Smooth muscle cell (in vitro differentiated cells): Measurements from ENCODE around the gene PDCD11. TPM values are rescaled to one million over a fixed set of nuclear protein-coding genes. Genes with fewer than 3 reads are reported as not detected.
A peak's percentile ranks its signal among the peaks of the same experiment; 100 is the strongest.
"Not testable (repeated sequence)": the region's sequence is repeated elsewhere in the genome, so short reads cannot be mapped to it uniquely, and the experiment has no call there.

Experiments used
- DNase-seq: peaks from one replicate; lab custom pipeline; 2025; ENCODE audit not compliant: unreplicated experiment; lab: John Stamatoyannopoulos, UW
- H2AFZ ChIP-seq: fragments of 200-600 bp; sonication (generic); 2 replicates; pipeline ENCODE4 v1.6.0; 2016; ENCODE audit warnings: antibody characterized with exemption, low read depth, mild to moderate bottlenecking
- H3F3A ChIP-seq: fragments of 200-600 bp; sonication (generic); 2 replicates; pipeline ENCODE4 v1.6.0; 2017; ENCODE audit warnings: antibody characterized with exemption, low read depth
- H3K27ac ChIP-seq: fragments of 200-600 bp; sonication (generic); 2 replicates; pipeline ENCODE4 v1.5.1; 2016; ENCODE audit warnings: low read depth, mild to moderate bottlenecking
- H3K27me3 ChIP-seq: fragments of 200-600 bp; sonication (generic); 2 replicates; pipeline ENCODE4 v1.6.1; 2016; ENCODE audit warnings: low read depth, mild to moderate bottlenecking
- H3K36me3 ChIP-seq: fragments of 200-600 bp; sonication (generic); 2 replicates; pipeline ENCODE4 v1.5.1; 2016; ENCODE audit warnings: low read depth
- H3K4me1 ChIP-seq: fragments of 200-600 bp; sonication (generic); 2 replicates; pipeline ENCODE4 v1.5.1; 2016; ENCODE audit warnings: low read depth
- H3K4me2 ChIP-seq: fragments of 200-600 bp; sonication (generic); 2 replicates; pipeline ENCODE4 v1.6.0; 2016; ENCODE audit warnings: mild to moderate bottlenecking
- H3K4me3 ChIP-seq: fragments of 200-600 bp; sonication (generic); 2 replicates; pipeline ENCODE4 v1.5.1; 2016; ENCODE audit warnings: mild to moderate bottlenecking
- H3K79me2 ChIP-seq: fragments of 200-600 bp; sonication (generic); 2 replicates; pipeline ENCODE4 v1.6.0; 2016; ENCODE audit warnings: low read depth, mild to moderate bottlenecking
- H3K9ac ChIP-seq: fragments of 200-600 bp; sonication (generic); 2 replicates; pipeline ENCODE4 v1.6.0; 2016; ENCODE audit warnings: low read depth
- H3K9me3 ChIP-seq: fragments of 200-600 bp; sonication (generic); replicated peaks from 2 replicates; pipeline ENCODE4 v1.5.1; 2016; ENCODE audit warnings: low read depth
- H4K20me1 ChIP-seq: fragments of 200-600 bp; sonication (generic); 2 replicates; pipeline ENCODE4 v1.6.0; 2016; ENCODE audit warnings: low read depth
- CTCF ChIP-seq: fragments of 200-600 bp; sonication (generic); IDR thresholded peaks from 2 replicates; pipeline ENCODE4 v1.5.1; 2017; ENCODE audit warnings: borderline replicate concordance, mild to moderate bottlenecking, antibody characterized with exemption; ENCODE audit not compliant: insufficient read depth, poor library complexity, severe bottlenecking
- WGBS: methylation state at CpG from one replicate; pipeline ENCODE4 v1.1.7; 2016; ENCODE audit warnings: low lambda C conversion rate; 5-methylcytosine and 5-hydroxymethylcytosine counted together
- polyA plus RNA-seq: library from polyadenylated mRNA; unstranded; fragments of >200 nt; fragmentation: Nextera tagmentation; extraction: Ambion mirVana; gene quantifications from 2 replicates; pipeline ENCODE4 v1.2.1, GENCODE V29; 2016
- total RNA-seq: library from RNA; depleted of rRNA; stranded (reverse); fragments of >200 nt; gene quantifications from 2 replicates; pipeline ENCODE4 v1.2.3, GENCODE V29; 2014

PDCD11 gene
- total and polyA plus RNA-seq, 2 experiments from 2014 or later, result 12.2 to 15.6 TPM

- DNase-seq, result no peak
- Histone ChIP-seq H3K9ac (no peak within 1 kb of the TSS), H3K9me3 (no peaks in the 10 kb centered on the region), H3K4me3 (no peak within 1 kb of the TSS), H3F3A (no peaks in the 10 kb centered on the region), H3K27me3 (no peaks in the 10 kb centered on the region), H3K27ac (no peak within 1 kb of the TSS), H4K20me1 (no peaks in the 10 kb centered on the region), H2AFZ (no peak within 1 kb of the TSS), H3K4me2 (no peak within 1 kb of the TSS), H3K79me2 (no peaks in the 10 kb centered on the region), H3K4me1 (peaks cover 3% of the 10 kb centered on the region), H3K36me3 (no peaks in the 10 kb centered on the region)
- no peak for TF ChIP-seq CTCF
- 41% methylated on average over 6 of the region's 7 CpGs for WGBS
These were observed 82.7 kb downstream of the PDCD11 start, which contains the start of gene CALHM3 for GRCh38 chr10:103479135-103479534. Gene CALHM3, minus strand, starts transcription at chr10:103479240. Its CDS starts 208 bp downstream, at chr10:103479032.

- Histone ChIP-seq H4K20me1 (no peaks in the 10 kb centered on the region), H3K4me1 (peaks cover 3% of the 10 kb centered on the region), H3F3A (no peaks in the 10 kb centered on the region), H3K4me3 (no peak overlapping the region), H3K4me2 (no peak overlapping the region), H3K79me2 (no peaks in the 10 kb centered on the region), H2AFZ (no peak overlapping the region), H3K27ac (no peak overlapping the region), H3K9me3 (no peaks in the 10 kb centered on the region), H3K36me3 (no peaks in the 10 kb centered on the region), H3K27me3 (no peaks in the 10 kb centered on the region), H3K9ac (no peak overlapping the region)
- no peak for DNase-seq
- no peak for TF ChIP-seq CTCF
- 94% methylated on average over 5 of the region's 5 CpGs for WGBS
These were observed 84.1 kb downstream of the PDCD11 start for GRCh38 chr10:103480521-103480920.

- no peaks in the 10 kb centered on the region for H3K4me1 ChIP-seq
- H4K20me1 ChIP-seq, result no peaks in the 10 kb centered on the region
- WGBS, result 64% methylated on average over 12 of the region's 12 CpGs
- H3K4me3 ChIP-seq, result no peak overlapping the region
- no peak overlapping the region for H3K27ac ChIP-seq
- H3F3A ChIP-seq, result no peaks in the 10 kb centered on the region
- H3K27me3 ChIP-seq, result no peaks in the 10 kb centered on the region
- no peak overlapping the region for H3K4me2 ChIP-seq
- H3K9me3 ChIP-seq, result no peaks in the 10 kb centered on the region
- H2AFZ ChIP-seq, result no peak overlapping the region
- H3K36me3 ChIP-seq, result no peaks in the 10 kb centered on the region
- no peak for DNase-seq
- no peak overlapping the region for H3K9ac ChIP-seq
- peak; percentile 54 for TF ChIP-seq CTCF
- no peaks in the 10 kb centered on the region for H3K79me2 ChIP-seq
These were observed 85.6 kb downstream of the PDCD11 start for GRCh38 chr10:103481974-103482531.

GRCh38 chr10:103486635-103487409, 90.4 kb downstream of the PDCD11 start:
- H3K36me3 ChIP-seq, H4K20me1 ChIP-seq, H3K27ac ChIP-seq, H3K27me3 ChIP-seq, H3K4me1 ChIP-seq, H3K9me3 ChIP-seq, H3K9ac ChIP-seq, H3K79me2 ChIP-seq, H3F3A ChIP-seq, H3K4me3 ChIP-seq, DNase-seq, H2AFZ ChIP-seq, H3K4me2 ChIP-seq: not testable (repeated sequence)
- 90% methylated on average over 8 of the region's 8 CpGs for WGBS
